Fibroblast of lung (primary cell): ENCODE data around the gene YIF1A. TPM values are rescaled to one million over a fixed set of nuclear protein-coding genes. Genes with fewer than 3 reads are reported as not detected.

Experiments used
- DNase-seq, 2 donors: peaks; one replicate each; pipeline versions ENCODE4 v3.0.0 to v3.0.0-alpha.2; 2010; ENCODE audit warnings: low read depth in 2 of 2
- H2AFZ ChIP-seq: 2 replicates; pipeline ENCODE4 v1.5.1; 2012; ENCODE audit warnings: low read length, control low read depth, inconsistent platforms
- H3K27ac ChIP-seq: 2 replicates; pipeline ENCODE4 v1.5.1; 2011; ENCODE audit warnings: low read length, control low read depth; ENCODE audit not compliant: insufficient read depth
- H3K27me3 ChIP-seq: 2 replicates; pipeline ENCODE4 v1.5.1; 2011; ENCODE audit warnings: mild to moderate bottlenecking, low read length; ENCODE audit not compliant: control insufficient read depth, insufficient read depth
- H3K36me3 ChIP-seq: 2 replicates; pipeline ENCODE4 v1.5.1; 2011; ENCODE audit warnings: low read length; ENCODE audit not compliant: control insufficient read depth, insufficient read depth
- H3K4me1 ChIP-seq: 2 replicates; pipeline ENCODE4 v1.5.1; 2011; ENCODE audit warnings: low read length; ENCODE audit not compliant: control insufficient read depth, insufficient read depth; ENCODE audit errors: extremely low read depth
- H3K4me2 ChIP-seq: 2 replicates; pipeline ENCODE4 v1.5.1; 2011; ENCODE audit warnings: low read length, control low read depth; ENCODE audit not compliant: insufficient read depth; ENCODE audit errors: extremely low read depth
- H3K4me3 ChIP-seq, 4 experiments: fragments of 200-600 bp in 1 of 4; sonication (generic) in 1 of 4; replicated peaks in 1 of 4; 2 replicates each; pipeline ENCODE4 v1.5.1; 2011 to 2016; ENCODE audit warnings: low read length in 4 of 4, low read depth in 3 of 4, mild to moderate bottlenecking in 3 of 4, control low read depth in 2 of 4, inconsistent platforms in 1 of 4, mixed read lengths in 1 of 4; ENCODE audit not compliant: insufficient read depth in 1 of 4; ENCODE audit errors: control extremely low read depth in 1 of 4
- H3K79me2 ChIP-seq: 2 replicates; pipeline ENCODE4 v1.5.1; 2012; ENCODE audit warnings: mild to moderate bottlenecking, low read length, inconsistent platforms; ENCODE audit not compliant: control insufficient read depth, insufficient read depth
- H3K9ac ChIP-seq: 2 replicates; pipeline ENCODE4 v1.5.1; 2011; ENCODE audit warnings: mild to moderate bottlenecking, low read length, control low read depth; ENCODE audit not compliant: insufficient read depth
- H3K9me3 ChIP-seq: 2 replicates; pipeline ENCODE4 v1.5.1; 2012; ENCODE audit warnings: low read depth, low read length; ENCODE audit not compliant: control insufficient read depth, insufficient read depth
- H4K20me1 ChIP-seq: 2 replicates; pipeline ENCODE4 v1.5.1; 2011; ENCODE audit warnings: low read length; ENCODE audit not compliant: control insufficient read depth, insufficient read depth; ENCODE audit errors: extremely low read depth
- EZH2 ChIP-seq: IDR thresholded peaks from 2 replicates; pipeline ENCODE4 v1.5.1; 2012; ENCODE audit warnings: low read length, control low read depth, mild to moderate bottlenecking; ENCODE audit errors: missing control alignments
- polyA plus RNA-seq, 2 donors: library from polyadenylated mRNA; depleted of rRNA in 1 of 2; stranded (reverse) in 1 of 2; unstranded in 1 of 2; fragments of >200 nt; gene quantifications; 2 replicates each; pipeline ENCODE4 v1.2.1, GENCODE V29; 2011 to 2012; ENCODE audit warnings: missing spikeins in 1 of 2
- total RNA-seq: library from RNA; depleted of rRNA; stranded (reverse); fragments of >200 nt; gene quantifications from 2 replicates; pipeline ENCODE4 v1.2.1, GENCODE V29; 2014
- TF ChIP-seq, protein P1 (sequence below), 2 donors: IDR thresholded peaks in 1 of 2; conservative IDR thresholded peaks in 1 of 2; 1 replicate in 1 of 2; 2 replicates in 1 of 2; pipeline ENCODE4 v1.5.1; 2011 to 2012; ENCODE audit warnings: low read length in 2 of 2, control low read depth in 1 of 2, inconsistent platforms in 1 of 2, low read depth in 1 of 2, mild to moderate bottlenecking in 1 of 2

YIF1A gene
- total and polyA plus RNA-seq, 2 donors (not counting 1 experiment from before 2014, with no cell fraction given) = 160 to 167 TPM

DNA sequence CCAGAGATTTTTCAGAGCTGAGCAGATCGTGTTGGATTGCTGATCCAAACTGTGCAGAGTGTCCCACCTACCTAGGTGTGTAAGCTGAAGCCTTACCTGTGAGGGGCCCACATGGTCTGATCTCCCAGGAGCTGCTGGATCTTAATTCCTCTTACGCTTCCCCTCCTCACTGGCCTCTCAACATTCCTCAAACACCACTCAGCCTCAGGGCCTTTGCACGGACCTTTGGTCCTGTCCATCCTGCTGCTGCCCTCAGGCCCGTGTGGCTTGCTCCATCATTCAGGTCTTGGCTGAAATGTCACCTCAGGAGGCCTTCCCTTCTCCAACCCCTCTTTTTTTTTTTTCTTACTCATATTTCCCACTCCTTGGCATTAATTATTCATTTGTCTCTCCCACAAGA lies 41.6 kb downstream of the YIF1A start:
- no peaks in the 10 kb centered on the region for H4K20me1 ChIP-seq
- no peak overlapping the region for H3K4me3 ChIP-seq
- no peak overlapping the region for H2AFZ ChIP-seq
- TF ChIP-seq, protein P1, sequence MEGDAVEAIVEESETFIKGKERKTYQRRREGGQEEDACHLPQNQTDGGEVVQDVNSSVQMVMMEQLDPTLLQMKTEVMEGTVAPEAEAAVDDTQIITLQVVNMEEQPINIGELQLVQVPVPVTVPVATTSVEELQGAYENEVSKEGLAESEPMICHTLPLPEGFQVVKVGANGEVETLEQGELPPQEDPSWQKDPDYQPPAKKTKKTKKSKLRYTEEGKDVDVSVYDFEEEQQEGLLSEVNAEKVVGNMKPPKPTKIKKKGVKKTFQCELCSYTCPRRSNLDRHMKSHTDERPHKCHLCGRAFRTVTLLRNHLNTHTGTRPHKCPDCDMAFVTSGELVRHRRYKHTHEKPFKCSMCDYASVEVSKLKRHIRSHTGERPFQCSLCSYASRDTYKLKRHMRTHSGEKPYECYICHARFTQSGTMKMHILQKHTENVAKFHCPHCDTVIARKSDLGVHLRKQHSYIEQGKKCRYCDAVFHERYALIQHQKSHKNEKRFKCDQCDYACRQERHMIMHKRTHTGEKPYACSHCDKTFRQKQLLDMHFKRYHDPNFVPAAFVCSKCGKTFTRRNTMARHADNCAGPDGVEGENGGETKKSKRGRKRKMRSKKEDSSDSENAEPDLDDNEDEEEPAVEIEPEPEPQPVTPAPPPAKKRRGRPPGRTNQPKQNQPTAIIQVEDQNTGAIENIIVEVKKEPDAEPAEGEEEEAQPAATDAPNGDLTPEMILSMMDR (conservative IDR thresholded peaks at IDR 0.05 in 1 of 2, IDR thresholded peaks at IDR 0.05 in 1 of 2; ENCODE audit: low read depth in 1 of 2, low read length in 2 of 2) = no peak
- no peak for TF ChIP-seq EZH2
- H3K79me2 ChIP-seq = no peaks in the 10 kb centered on the region
- no peaks in the 10 kb centered on the region for H3K9me3 ChIP-seq
- DNase-seq = no peak
- no peak overlapping the region for H3K4me2 ChIP-seq
- H3K27me3 ChIP-seq = no peaks in the 10 kb centered on the region
- H3K4me1 ChIP-seq = no peaks in the 10 kb centered on the region
- H3K9ac ChIP-seq = no peak overlapping the region
- peaks cover 10% of the 10 kb centered on the region for H3K36me3 ChIP-seq
- no peak overlapping the region for H3K27ac ChIP-seq

DNA sequence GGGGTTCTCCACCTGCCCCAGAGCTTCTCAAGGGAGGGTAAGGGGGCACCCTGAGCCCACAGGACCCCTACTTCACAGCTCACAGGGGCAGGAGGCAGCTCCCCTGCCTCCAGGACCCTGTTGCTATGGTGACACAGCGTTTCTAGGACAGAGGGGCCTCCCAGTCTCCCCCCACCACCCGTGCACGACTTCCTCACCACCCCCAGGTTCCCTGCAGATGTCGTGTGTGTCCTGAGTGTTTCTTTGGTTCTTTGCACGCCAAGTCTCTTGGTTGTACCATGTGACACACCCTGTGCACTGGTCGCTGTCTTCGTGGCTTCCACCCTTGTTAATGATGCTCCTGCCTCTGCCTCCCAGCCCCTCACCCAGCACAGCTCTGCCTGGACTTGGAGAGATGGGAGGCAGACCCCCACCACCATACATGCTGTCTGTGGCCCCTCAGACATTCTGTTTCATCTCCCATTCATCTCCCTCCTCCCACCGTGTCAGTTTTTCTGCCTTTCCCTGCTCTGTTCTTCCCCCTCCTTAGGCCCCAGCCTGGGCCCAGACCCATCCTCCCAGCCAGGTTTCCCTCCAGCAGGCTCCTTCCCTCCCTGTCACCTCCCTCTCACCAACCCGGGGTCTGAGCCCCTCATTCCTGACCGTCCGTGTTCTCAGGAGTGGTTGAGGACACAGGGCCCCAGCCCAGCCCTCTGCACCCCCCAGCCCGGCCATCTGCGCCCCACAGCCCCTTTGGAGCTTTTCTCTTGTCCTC lies 45.0 kb downstream of the YIF1A start:
- Histone ChIP-seq H3K36me3 (peaks cover 7% of the 10 kb centered on the region), H3K9ac (no peak overlapping the region), H3K27ac (no peak overlapping the region), H3K4me3 (no peak overlapping the region), H2AFZ (no peak overlapping the region), H3K9me3 (no peaks in the 10 kb centered on the region), H3K79me2 (no peaks in the 10 kb centered on the region), H3K4me1 (no peaks in the 10 kb centered on the region), H4K20me1 (no peaks in the 10 kb centered on the region), H3K4me2 (no peak overlapping the region), H3K27me3 (no peaks in the 10 kb centered on the region)
- no peak for DNase-seq
- TF ChIP-seq, protein P1 (conservative IDR thresholded peaks at IDR 0.05 in 1 of 2, IDR thresholded peaks at IDR 0.05 in 1 of 2; ENCODE audit: low read depth in 1 of 2, low read length in 2 of 2) = no peak
- TF ChIP-seq EZH2 = no peak

DNA sequence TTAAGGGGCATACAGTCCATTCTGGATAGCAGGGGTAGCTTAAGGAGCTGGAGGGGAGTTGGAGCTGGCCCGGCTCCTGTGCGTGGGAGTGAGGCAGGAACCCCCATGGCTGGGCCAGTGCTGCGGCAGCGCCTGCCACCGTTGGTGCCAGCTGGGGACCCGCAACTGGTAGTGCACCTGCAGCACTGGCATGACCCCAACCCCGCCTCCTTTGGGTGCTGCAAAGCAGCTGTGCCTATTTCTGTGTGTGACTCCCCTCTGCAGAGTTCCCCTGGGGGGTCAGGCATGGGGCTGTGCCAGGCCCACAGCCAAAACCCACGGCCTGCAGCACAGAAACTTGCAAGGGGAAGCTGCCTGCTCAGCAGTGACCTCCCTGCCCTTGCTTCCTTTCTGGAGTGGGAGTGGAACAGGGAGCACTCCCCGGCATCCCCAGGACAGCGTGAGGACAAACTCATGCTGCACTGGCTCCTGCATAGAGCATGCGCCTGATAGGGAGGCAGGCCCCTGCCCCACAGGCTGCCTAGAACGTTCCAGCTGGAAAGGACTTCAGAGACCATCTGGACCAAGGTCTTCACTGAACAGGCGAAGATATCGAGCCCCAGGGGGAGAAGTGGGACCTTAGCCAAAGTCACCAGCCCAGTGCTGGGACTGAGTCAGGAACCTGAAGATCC lies 46.7 kb downstream of the YIF1A start:
- Histone ChIP-seq H3K27ac (no peak overlapping the region), H3K9me3 (no peaks in the 10 kb centered on the region), H3K79me2 (no peaks in the 10 kb centered on the region), H3K4me2 (no peak overlapping the region), H3K4me3 (no peak overlapping the region), H4K20me1 (no peaks in the 10 kb centered on the region), H3K4me1 (no peaks in the 10 kb centered on the region), H3K9ac (no peak overlapping the region), H3K27me3 (no peaks in the 10 kb centered on the region), H3K36me3 (peaks cover 7% of the 10 kb centered on the region), H2AFZ (no peak overlapping the region)
- no peak for DNase-seq
- TF ChIP-seq EZH2 = no peak
